8988T (cell line): Measurements from ENCODE around the gene HGD.
"Not testable (repeated sequence)": the region's sequence is repeated elsewhere in the genome, so short reads cannot be mapped to it uniquely, and the experiment has no call there.

Experiments used
- DNase-seq: peaks from one replicate; pipeline ENCODE4 v3.0.0; 2011

HGD gene

DNA sequence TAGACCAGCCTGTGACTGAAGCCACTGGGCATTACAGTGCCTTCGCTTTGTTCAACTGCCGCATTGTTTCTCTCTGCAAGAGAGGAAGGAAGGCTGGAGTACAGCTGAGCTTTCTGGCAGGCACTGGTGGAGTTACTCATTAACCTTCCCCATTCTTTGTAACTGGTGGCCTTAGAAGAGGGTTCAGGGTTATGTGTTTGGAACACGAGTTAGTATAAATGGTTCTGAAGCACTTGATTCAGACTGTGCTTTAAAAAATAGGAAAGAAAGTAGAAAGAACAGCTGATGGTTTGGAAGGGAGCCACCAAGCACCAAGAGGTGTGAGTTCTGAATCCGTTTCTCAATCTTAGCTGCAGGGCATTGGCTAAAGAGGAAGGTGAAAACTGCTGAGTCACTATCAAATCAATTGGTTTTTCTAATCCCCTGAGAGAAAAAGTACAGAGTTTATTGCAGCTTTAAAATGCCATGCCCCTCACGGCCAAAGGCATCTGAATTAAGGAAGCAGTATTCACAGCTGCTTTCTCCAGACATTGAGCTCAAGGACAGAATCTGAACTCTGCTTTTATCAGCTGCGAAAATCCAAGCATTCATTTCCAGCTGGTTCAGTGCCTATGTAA is 3.6 kb downstream of the HGD start:
- DNase-seq: no peak

DNA sequence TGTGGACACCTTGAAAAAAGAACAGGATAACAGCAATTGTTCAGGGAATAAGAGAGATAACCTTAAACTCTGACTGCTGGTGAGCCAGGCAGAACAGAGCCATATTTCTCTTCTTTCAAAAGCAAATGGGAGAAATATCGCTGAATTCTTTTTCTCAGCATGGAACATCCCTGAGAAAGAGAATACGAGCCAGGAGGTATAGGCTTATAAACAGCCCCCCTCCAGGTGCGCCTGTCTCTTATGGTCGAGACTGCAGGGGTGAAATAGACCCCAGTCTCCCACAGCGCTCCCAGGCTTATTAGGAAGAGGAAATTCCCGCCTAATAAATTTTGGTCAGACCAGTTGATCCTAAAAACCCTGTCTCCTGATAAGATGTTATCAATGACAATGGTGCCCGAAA is 4.8 kb downstream of the HGD start:
- DNase-seq: not testable (repeated sequence)

DNA sequence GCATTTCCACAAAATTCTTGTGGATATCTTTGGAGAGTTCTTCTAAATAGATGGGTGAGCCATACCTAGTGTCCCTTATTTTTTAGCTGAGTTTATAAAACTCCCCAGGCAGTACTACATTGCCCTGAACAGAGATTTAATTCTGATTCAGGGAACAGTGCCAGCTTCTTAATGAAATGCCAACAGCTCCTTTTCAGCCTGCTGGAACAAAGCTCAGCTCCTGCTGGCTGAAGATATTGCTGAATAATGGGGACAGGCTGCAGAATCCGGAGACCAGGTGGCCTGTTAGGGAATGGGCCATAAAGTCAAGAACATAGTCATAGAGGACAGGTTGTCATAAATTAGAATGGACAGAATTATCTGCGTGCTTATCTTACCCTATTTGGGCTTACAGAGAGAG is 8.9 kb downstream of the HGD start:
- no peak for DNase-seq

DNA sequence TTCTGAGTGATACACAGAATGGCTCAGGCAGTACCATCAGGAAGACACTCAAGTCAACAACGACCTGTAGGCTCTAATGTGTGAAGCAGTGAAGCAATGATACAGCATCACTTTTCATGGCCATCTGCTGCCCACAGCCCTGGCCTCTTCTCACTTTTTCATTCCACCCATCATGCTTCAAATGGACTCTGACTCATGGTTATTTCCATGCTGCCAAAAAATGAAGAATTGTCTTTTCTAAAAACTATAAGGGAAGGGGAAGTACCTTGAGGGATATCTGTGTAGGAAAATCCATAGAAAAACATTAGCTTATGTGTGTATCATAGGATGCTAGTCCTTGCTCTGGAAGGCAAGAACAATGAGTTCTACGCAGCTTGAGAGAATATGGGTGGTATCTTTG is 11.5 kb downstream of the HGD start:
- DNase-seq: no peak

DNA sequence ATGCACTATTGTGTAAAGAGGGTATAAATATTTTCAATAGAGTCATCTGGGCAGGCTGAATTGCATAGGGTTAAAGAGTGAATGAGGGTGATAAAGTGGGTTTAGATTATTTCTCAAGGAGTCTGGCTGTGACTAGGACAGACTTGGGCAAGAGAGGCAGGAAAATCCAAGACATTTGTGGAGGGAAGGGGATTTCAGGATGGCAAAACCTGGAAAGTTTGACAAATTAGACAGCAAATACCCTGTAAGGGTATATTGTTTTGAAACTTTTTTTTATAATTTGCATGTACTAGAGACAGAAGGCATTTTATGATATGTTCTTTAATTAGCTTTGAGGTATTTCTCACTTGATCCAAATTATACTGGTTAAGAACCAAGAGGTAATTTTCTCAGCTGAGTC is 17.1 kb downstream of the HGD start:
- DNase-seq: no peak

GRCh38 chr3:120661945-120662344 is 20.1 kb downstream of the HGD start:
- no peak for DNase-seq

- DNase-seq: no peak
These were observed 20.7 kb downstream of the HGD start for GRCh38 chr3:120661106-120661905.

GRCh38 chr3:120659834-120660233 is 22.2 kb downstream of the HGD start:
- no peak for DNase-seq

DNA sequence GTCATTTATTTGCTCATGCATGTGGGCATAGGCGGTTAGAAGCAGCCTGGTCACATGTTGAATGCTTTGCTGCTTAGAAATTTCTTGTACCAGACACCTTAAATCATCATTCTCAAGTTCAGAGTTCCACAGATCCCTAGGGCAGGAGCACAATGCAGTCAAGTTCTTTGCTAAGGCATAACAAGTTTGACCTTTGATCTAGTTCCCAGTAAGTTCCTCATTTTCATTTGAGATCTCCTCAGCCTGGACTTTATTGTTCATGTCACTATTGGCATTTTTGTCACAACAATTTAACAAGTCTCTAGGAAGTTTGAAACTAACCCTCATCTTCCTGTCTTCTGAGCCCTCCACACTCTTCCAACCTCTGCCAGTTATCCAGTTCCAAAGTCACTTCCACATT is 22.8 kb downstream of the HGD start:
- no peak for DNase-seq

- no peak for DNase-seq
These were observed 29.0 kb downstream of the HGD start for GRCh38 chr3:120652896-120653545.

DNA sequence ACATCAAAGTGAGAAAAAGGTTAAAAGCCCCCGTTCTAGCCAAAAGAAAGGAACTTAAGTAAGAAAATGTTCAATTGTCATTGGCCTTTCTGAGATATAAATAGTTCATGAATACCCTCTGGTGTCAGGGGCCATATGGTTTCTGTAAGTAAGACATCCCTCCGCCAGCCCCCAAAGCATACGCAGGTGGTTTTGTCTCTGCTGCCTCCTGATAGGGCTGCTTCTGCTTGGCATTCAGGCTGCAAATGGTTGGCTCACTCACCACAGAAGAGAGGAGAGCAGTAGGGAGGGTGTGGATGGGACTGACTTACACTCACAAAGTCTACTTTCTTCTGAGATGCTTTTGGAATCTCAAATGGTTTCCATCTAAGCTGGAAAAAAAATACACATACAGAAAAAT is 29.8 kb downstream of the HGD start:
- no peak for DNase-seq

GRCh38 chr3:120650311-120650710 is 31.7 kb downstream of the HGD start:
- DNase-seq: no peak

DNA sequence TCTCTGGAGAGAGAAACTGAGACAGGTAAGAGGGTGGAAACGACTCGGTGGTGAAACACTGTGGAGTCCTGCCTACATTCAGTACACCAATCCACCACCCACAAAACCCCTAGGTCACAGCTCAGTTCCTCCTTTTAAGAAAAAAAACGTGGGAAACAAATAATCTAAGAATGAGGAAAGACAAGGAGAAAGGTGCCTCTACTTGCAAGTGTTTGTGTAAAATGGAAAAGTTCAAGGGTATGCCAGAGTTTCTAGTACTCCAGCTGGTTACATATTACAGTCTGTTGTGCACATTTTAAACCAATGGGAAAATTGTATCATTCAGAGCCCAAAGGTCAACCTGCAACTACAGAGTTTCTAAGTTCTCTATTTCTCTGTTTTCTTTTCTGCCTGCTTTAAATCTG is 32.2 kb downstream of the HGD start:
- no peak for DNase-seq

DNA sequence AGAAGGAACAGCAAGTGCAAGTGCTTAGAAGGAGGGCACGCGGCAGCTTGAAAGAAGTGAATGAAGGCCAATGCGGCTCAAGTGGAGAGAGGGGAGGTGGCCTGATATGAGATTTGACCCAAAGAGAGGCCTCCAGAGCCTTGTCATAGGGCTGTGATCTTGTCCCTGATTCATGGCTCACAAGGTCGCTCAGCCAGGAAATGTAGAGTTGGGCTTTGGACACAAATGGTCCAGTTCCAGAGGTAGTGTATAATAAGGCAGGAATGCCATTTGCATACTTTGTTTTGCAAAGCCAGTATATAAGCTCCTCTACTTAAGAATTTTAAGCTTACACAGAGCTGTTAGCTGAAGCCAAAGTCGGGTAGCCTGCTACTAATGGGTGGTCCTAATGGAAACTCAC is 33.7 kb downstream of the HGD start:
- no peak for DNase-seq

DNA sequence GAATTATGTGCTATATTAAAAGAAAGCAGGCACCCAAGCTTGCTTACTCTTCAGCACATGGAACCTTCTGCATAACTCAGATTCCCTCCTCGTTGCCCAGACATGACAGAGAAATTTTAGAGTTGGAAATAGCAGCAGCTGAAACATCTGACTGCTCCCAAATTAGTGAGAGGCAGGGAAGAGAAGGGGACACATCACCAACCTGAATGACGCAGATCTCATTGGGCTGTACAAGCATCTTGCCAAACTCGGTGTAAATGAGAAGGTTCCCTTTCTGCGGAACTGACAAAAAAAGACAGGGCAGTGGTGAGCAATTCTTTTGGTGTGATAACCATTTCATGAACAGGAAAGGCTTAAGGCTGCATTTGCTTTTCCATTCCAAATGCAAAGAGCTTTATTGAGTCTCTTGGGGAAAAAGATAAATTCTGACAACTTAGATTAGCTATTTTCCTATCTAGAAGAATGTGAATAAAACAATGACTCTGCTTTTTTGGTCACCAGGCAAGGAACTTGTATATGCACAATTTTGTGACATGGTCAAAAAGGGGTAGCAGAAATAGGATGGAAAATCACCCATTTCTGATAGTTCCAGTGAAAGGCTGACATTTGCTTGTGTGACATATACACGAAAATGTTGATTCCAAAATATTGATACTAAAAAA is 35.1 kb downstream of the HGD start:
- no peak for DNase-seq

- no peak for DNase-seq
These were observed 36.8 kb downstream of the HGD start for GRCh38 chr3:120645083-120645845.

DNA sequence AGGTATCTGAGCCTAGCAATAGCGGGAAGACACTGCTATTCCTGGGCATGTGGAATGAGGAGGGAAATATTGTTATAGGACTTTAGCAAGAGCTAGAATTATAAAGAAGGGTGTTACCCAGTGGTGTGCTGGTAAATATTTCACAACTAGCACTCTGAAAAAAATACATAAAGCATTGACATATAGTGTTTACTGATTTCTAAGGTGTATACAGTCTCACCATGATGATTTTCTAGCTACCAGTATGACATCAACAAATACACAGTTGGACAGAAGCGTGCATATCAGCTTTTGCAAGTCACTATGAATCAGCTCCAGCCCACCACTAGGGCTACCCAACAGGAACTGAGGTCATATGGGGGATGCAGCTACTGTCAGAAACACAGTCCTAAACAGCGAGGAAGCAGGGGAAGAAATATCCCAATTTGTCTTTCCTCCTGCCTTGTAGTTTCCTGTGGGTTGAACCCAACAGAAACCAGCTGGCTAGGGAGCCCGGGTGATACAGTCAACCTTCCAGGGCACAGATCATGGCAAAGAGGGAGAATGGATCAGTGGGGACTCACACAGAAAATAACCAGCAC is 39.6 kb downstream of the HGD start:
- no peak for DNase-seq

- DNase-seq: no peak
These were observed 40.3 kb downstream of the HGD start for GRCh38 chr3:120641696-120642246.

DNA sequence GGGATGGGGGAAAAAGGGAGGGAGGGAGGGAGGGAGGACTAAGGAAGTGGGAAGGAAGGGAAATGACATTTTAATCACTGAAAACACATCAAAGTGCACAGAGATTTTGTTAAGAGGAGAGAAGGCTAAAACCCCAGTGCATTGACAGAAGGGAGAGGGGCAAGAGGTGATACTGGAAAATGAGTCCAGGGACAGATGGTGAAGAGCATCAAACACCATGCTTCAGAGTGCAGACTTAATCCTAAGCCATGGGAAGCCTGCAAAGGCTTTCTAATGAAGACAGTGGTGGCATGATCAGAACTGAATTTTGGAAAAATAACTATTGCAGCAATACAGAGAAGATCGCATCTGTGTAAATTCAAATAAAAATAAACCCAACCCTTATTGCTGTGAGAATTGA is 41.8 kb downstream of the HGD start:
- DNase-seq: no peak

DNA sequence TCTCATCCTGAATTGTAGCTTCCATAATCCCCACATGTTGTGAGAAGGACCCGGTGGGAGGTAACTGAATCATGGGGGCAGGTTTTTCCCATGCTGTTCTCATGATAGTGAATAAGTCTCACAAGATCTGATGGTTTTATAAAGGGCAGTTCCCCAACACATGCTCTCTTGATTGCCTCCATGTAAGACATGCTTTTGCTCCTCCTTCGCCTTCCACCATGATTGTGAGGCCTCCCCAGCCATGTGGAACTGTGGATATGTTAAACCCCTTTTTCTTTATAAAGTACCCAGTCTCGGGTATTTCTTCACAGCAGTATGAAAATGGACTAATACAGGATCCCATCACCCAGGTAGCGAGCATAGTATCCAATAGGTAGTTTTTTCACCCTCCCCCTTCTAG is 43.2 kb downstream of the HGD start:
- not testable (repeated sequence) for DNase-seq

- no peak for DNase-seq
These were observed 44.0 kb downstream of the HGD start for GRCh38 chr3:120637851-120638559.
